GM12878 (cell line): ENCODE measurements around the gene DACH1. TPM values are rescaled to one million over a fixed set of nuclear protein-coding genes. Genes with fewer than 3 reads are reported as not detected.

Experiments
- ATAC-seq: fragments of 200-7000 bp; cut with Tn5 transposase; 3 replicates; pipeline ENCODE4 v1.9.1; 2020; ENCODE audit warnings: mild to moderate bottlenecking, moderate library complexity
- Bru-seq: library from RNA; stranded (reverse); fragments of 400-500 nt; gene quantifications from one replicate; lab custom pipeline; 2021; lab: Mats Ljungman, UMichigan
- BruChase-seq, 2 experiments: library from RNA; stranded (reverse); fragments of 400-500 nt; gene quantifications; one replicate each; lab custom pipeline; 2021; lab: Mats Ljungman, UMichigan
- BruUV-seq: library from RNA; stranded (reverse); fragments of 400-500 nt; replicated peaks from 2 replicates; lab custom pipeline; 2021; lab: Mats Ljungman, UMichigan
- CTCF ChIA-PET: fragments of 300-600 bp; sonication (Branson Sonifier 250); formaldehyde crosslinking; extraction: SDS; loops from one replicate; lab custom pipeline; 2021; ENCODE audit warnings: inconsistent platforms; lab: Yijun Ruan, JAX
- POLR2A ChIA-PET: fragments of 350-600 bp; formaldehyde crosslinking; extraction: SDS; loops from one replicate; lab custom pipeline; 2021; ENCODE audit warnings: inconsistent platforms; lab: Charles Lee
- RAD21 ChIA-PET: fragments of 300-600 bp; sonication (Branson Sonifier 250); formaldehyde crosslinking; loops from one replicate; lab custom pipeline; 2023; ENCODE audit warnings: antibody characterized with exemption; ENCODE audit not compliant: unreplicated experiment; lab: Charles Lee
- SMC1A ChIA-PET: fragments of 300-600 bp; sonication (Branson Sonifier 250); formaldehyde crosslinking; loops from one replicate; lab custom pipeline; 2023; ENCODE audit not compliant: unreplicated experiment, uncharacterized antibody; lab: Charles Lee
- DNase-seq: peaks from one replicate; pipeline ENCODE4 v3.0.0-alpha.2; 2011; ENCODE audit warnings: low read depth, low spot score
- FAIRE-seq: peaks from 3 replicates; lab custom pipeline; 2011; peaks lifted over from hg19 to GRCh38; lab: Jason Lieb, UNC
- H2AFZ ChIP-seq: 2 replicates; pipeline ENCODE4 v1.6.0; 2011; ENCODE audit warnings: low read depth, low read length, control low read depth; ENCODE audit not compliant: control insufficient read depth
- H3K27ac ChIP-seq: 2 replicates; pipeline ENCODE4 v1.5.1; 2011; ENCODE audit warnings: control low read depth; ENCODE audit not compliant: control insufficient read depth, insufficient read depth
- H3K27me3 ChIP-seq, 2 experiments: replicated peaks in 1 of 2; 2 replicates each; pipeline versions ENCODE4 v1.6.0 to v1.6.1; 2011; ENCODE audit warnings: low read length in 1 of 2; ENCODE audit not compliant: control insufficient read depth in 2 of 2, insufficient read depth in 2 of 2
- H3K36me3 ChIP-seq, 2 experiments: 2 replicates each; pipeline ENCODE4 v1.5.1; 2011; ENCODE audit warnings: low read length in 1 of 2; ENCODE audit not compliant: control insufficient read depth in 2 of 2, insufficient read depth in 2 of 2
- H3K4me1 ChIP-seq: 2 replicates; pipeline ENCODE4 v1.6.1; 2011; ENCODE audit warnings: mild to moderate bottlenecking, low read length, moderate library complexity, mixed read lengths; ENCODE audit not compliant: control insufficient read depth, insufficient read depth
- H3K4me2 ChIP-seq: 2 replicates; pipeline ENCODE4 v1.6.0; 2011; ENCODE audit warnings: control low read depth; ENCODE audit not compliant: control insufficient read depth, insufficient read depth
- H3K4me3 ChIP-seq: fragments of 200-600 bp; sonication (generic); 2 replicates; pipeline ENCODE4 v1.5.1; 2016
- H3K79me2 ChIP-seq: 2 replicates; pipeline ENCODE4 v1.6.0; 2011; ENCODE audit warnings: low read length; ENCODE audit not compliant: control insufficient read depth, insufficient read depth
- H3K9ac ChIP-seq: 2 replicates; pipeline ENCODE4 v1.8.0; 2011; ENCODE audit warnings: low read length, control low read depth, mixed read lengths; ENCODE audit not compliant: control insufficient read depth, insufficient read depth
- H3K9me3 ChIP-seq: replicated peaks from 3 replicates; pipeline ENCODE4 v1.5.1; 2011; ENCODE audit warnings: mild to moderate bottlenecking, low read length; ENCODE audit not compliant: control insufficient read depth, insufficient read depth
- H4K20me1 ChIP-seq: 2 replicates; pipeline ENCODE4 v1.6.0; 2011; ENCODE audit not compliant: control insufficient read depth, insufficient read depth
- IRF5 ChIP-seq: fragments of 450-650 bp; IDR thresholded peaks from 2 replicates; pipeline ENCODE4 v1.6.1; 2017; ENCODE audit warnings: borderline replicate concordance
- RUNX3 ChIP-seq: IDR thresholded peaks from 2 replicates; pipeline ENCODE4 v1.6.1; 2012; ENCODE audit warnings: low read length, inconsistent platforms
- WGBS: methylation state at CpG from one replicate; pipeline ENCODE4 v1.1.6; 2016; ENCODE audit warnings: low lambda C conversion rate; ENCODE audit not compliant: insufficient replicate concordance, insufficient coverage; ENCODE audit errors: missing lambda C conversion rate; 5-methylcytosine and 5-hydroxymethylcytosine counted together
- in situ Hi-C: fragments of 300-500 bp; cut with MboI; formaldehyde crosslinking; loops from 9 replicates; pipeline ENCODE4 v1.14.3; 2018; ENCODE audit warnings: mixed read lengths
- intact Hi-C: fragments of 100-400 bp; cut with micrococcal nuclease; formaldehyde crosslinking; loops from one replicate; pipeline ENCODE4 v1.14.2; 2022; ENCODE audit not compliant: unreplicated experiment
- long read RNA-seq, 2 experiments: library from polyadenylated mRNA; unstranded; transcript quantifications; one replicate each; pipeline ENCODE4 v2.0.0, GENCODE V29; 2019 to 2020
- polyA minus RNA-seq, 3 experiments: library from RNA; depleted of rRNA, polyadenylated mRNA; stranded (reverse); fragments of >200 nt; gene quantifications; 2 replicates each; pipeline ENCODE4 v1.2.3, GENCODE V29; 2011
- polyA plus RNA-seq, 11 experiments: library from polyadenylated mRNA; depleted of rRNA in 4 of 11; unstranded in 6 of 11; stranded (reverse) in 5 of 11; fragments of >200 nt; fragmentation: Nextera tagmentation in 4 of 11; fragmentation: Illumina TruSeq in 1 of 11; extraction: Ambion mirVana in 4 of 11; extraction: Trizol in 1 of 11; gene quantifications; 1 replicate in 1 of 11; 2 replicates in 10 of 11; pipeline versions ENCODE4 v1.2.1 to v1.2.3, GENCODE V29; 2011 to 2016; ENCODE audit warnings: inconsistent platforms in 2 of 11, missing spikeins in 2 of 11, low read depth in 1 of 11
- total RNA-seq, 4 experiments: library from RNA; depleted of rRNA in 3 of 4; stranded (reverse); fragments of >200 nt in 3 of 4; fragmentation: Illumina TruSeq in 1 of 4; extraction: Trizol in 1 of 4; gene quantifications; 2 replicates each; pipeline versions ENCODE4 v1.2.1 to v1.2.3, GENCODE V29; 2013 to 2021

Gene DACH1
- not detected in 2 replicates for total RNA-seq (2013; cell fraction: nucleolus; rRNA removed)
- total RNA-seq (2014; rRNA removed) (not detected in 2 replicates), total RNA-seq (2014; rRNA removed; fragmentation: Illumina TruSeq; extraction: Trizol) (not detected in 2 replicates), total RNA-seq (2021) (0.05 TPM in 1 of 2 replicates, not detected in the other), polyA plus RNA-seq (2011; rRNA removed) (not detected in 2 replicates), polyA plus RNA-seq (2014; fragmentation: Illumina TruSeq; extraction: Trizol) (not detected in 2 replicates), polyA plus RNA-seq (2014; fragmentation: Nextera tagmentation; extraction: Ambion mirVana) (not detected), polyA plus RNA-seq (2014; rRNA removed) (not detected in 2 replicates), polyA plus RNA-seq (2016; fragmentation: Nextera tagmentation; extraction: Ambion mirVana) (not detected), polyA minus RNA-seq (2011; rRNA and poly(A)+ RNA removed) (not detected in 2 replicates), Bru-seq, nascent RNA (percentile 3 among the genes with signal in this experiment), BruChase-seq, experiment 1, labeled RNA remaining after a 6-hour chase (percentile 5 among the genes with signal in this experiment), BruChase-seq, experiment 2, labeled RNA remaining after a 2-hour chase (percentile 10 among the genes with signal in this experiment)
- not detected for polyA plus RNA-seq (2011; ENCODE audit: low read depth)
- not detected in 2 replicates for polyA plus RNA-seq (2011; cell fraction: cytosol; rRNA removed)
- polyA plus RNA-seq (2011; cell fraction: nucleus; rRNA removed) = not detected in 2 replicates
- not detected in 2 replicates for polyA plus RNA-seq (2012)
- polyA minus RNA-seq (2011; cell fraction: cytosol; rRNA and poly(A)+ RNA removed) = not detected in 2 replicates
- not detected in 2 replicates for polyA minus RNA-seq (2011; cell fraction: nucleus; rRNA and poly(A)+ RNA removed)
- long read RNA-seq, experiment 1 = 0 reads
- long read RNA-seq, experiment 2, partial matches to known transcripts = 0 of 3 reads
- long read RNA-seq, experiment 2, other reads (novel, unspliced or antisense) = 3 of 3 reads

GRCh38 chr13:71867131-71867814 is at the start of gene DACH1:
Gene DACH1, minus strand, starts transcription at chr13:71867204.
- H3K79me2 ChIP-seq = no peaks in the 10 kb centered on the region
- H3K9me3 ChIP-seq = no peaks in the 10 kb centered on the region
- RAD21 ChIA-PET = interaction anchor here (1.7 kb wide), 1 partner anchor 11 kb away, joined by 5 read pairs; no protein-coding TSS in a partner anchor
- POLR2A ChIA-PET = no interaction called here
- H3K27me3 ChIP-seq = peaks cover 6 to 8% of the 10 kb centered on the region in 2 experiments
- TF ChIP-seq RUNX3 (peak; percentile 55), IRF5 (no peak)
- no peaks in the 10 kb centered on the region for H3K36me3 ChIP-seq
- H3K4me3 ChIP-seq = peak within 1 kb of the TSS; percentile 40; the same call in 1 of the 2 replicates
- no peak within 1 kb of the TSS for H3K27ac ChIP-seq
- no peaks in the 10 kb centered on the region for H4K20me1 ChIP-seq
- peak within 1 kb of the TSS; percentile 79 for H3K4me2 ChIP-seq
- CTCF ChIA-PET = interaction anchor here (1.5 kb wide), 1 partner anchor 11 kb away, joined by 4 read pairs; no protein-coding TSS in a partner anchor
- 7% methylated on average over 30 of the region's 30 CpGs for WGBS
- no peak within 1 kb of the TSS for H3K9ac ChIP-seq
- DNase-seq = no peak
- H3K4me1 ChIP-seq = no peaks in the 10 kb centered on the region
- FAIRE-seq = no peak
- in situ Hi-C loops = no loop called here
- peak; percentile 80 for ATAC-seq
- no TSS peak for BruUV-seq
- H2AFZ ChIP-seq = no peak within 1 kb of the TSS; the same call in none of the 2 replicates
- intact Hi-C loops = no loop called here
- SMC1A ChIA-PET = interaction anchor here (2.6 kb wide), 1 partner anchor 10 kb away, joined by 5 read pairs; no protein-coding TSS in a partner anchor
